ENCODE data around the gene LYZL1.
"Not testable (repeated sequence)": the region's sequence is repeated elsewhere in the genome, so short reads cannot be mapped to it uniquely, and the experiment has no call there.

DNA sequence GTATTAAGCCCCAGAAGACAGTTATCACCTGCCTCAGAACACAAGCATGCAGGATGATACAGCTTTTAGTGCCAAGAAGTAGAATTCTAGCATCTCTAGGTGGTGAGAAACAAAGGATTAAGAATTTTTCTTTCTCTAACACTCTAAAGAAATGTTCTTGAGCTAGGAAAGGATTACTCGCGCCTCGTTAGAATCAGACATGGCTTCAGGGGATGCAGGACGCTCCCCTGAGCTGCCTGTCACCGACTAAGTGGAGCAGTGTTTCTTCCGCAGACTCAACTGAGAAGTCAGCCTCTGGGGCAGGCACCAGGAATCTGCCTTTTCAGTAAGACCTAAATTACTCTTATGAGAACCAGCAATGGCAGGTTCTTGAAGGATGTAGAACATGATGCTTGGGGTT, at the start of gene LYZL1:
- TF ChIP-seq, protein P1, sequence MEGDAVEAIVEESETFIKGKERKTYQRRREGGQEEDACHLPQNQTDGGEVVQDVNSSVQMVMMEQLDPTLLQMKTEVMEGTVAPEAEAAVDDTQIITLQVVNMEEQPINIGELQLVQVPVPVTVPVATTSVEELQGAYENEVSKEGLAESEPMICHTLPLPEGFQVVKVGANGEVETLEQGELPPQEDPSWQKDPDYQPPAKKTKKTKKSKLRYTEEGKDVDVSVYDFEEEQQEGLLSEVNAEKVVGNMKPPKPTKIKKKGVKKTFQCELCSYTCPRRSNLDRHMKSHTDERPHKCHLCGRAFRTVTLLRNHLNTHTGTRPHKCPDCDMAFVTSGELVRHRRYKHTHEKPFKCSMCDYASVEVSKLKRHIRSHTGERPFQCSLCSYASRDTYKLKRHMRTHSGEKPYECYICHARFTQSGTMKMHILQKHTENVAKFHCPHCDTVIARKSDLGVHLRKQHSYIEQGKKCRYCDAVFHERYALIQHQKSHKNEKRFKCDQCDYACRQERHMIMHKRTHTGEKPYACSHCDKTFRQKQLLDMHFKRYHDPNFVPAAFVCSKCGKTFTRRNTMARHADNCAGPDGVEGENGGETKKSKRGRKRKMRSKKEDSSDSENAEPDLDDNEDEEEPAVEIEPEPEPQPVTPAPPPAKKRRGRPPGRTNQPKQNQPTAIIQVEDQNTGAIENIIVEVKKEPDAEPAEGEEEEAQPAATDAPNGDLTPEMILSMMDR (IDR thresholded peaks at IDR 0.05): not testable (repeated sequence)
- not testable (repeated sequence) for TF ChIP-seq EP300, POLR2A (IDR thresholded peaks at IDR 0.05)

All from ovary (tissue), 3 donors.